ENCODE results near the gene TEX47.

Gene TEX47

GRCh38 chr7:88795553-88795952 is at the start of gene TEX47:
TSS of gene TEX47 (minus strand) at chr7:88795737. CDS start at chr7:88794942, 795 bp downstream.
- no peak for DNase-seq (ENCODE audit: low read depth in 2 of 2)

DNA sequence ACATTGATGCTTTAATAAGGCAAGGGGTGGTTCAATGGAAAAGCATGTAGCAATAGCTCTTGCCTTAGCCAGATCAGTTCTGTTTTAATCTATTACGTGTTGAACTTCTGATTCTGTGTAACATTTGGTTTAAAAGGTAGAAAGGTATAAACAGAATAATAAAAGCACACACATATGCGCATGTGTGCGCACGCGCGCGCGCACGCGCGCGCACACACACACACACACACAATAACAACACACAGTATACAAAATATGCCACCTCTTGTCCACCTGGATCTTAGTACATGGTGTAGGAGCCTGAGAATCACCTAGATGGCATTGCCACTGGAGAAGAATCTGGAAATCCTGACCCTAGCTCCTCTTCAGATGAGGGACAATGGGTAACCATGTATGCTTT is 49.6 kb upstream of the TEX47 start:
- DNase-seq (ENCODE audit: low read depth in 2 of 2), result no peak

DNA sequence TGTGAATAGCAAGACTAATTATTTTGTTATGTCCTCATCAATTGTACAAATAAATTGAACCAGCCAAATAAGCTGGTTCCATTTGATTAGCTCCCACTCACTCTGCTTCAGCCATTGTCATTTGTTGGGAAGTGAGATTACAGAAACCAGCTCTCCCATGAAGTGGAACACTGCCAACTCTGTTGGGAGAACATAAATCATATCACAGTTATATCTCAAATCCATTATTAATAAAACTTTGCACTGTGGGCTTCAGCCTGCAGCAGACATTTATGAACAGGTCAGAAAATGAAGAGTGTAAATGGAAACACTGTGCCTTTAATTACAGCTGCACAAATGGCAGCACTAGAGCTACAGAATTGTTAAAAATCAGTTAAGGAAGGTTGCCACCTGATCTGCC is 46.7 kb upstream of the TEX47 start:
- no peak for DNase-seq (ENCODE audit: low read depth in 2 of 2)

DNA sequence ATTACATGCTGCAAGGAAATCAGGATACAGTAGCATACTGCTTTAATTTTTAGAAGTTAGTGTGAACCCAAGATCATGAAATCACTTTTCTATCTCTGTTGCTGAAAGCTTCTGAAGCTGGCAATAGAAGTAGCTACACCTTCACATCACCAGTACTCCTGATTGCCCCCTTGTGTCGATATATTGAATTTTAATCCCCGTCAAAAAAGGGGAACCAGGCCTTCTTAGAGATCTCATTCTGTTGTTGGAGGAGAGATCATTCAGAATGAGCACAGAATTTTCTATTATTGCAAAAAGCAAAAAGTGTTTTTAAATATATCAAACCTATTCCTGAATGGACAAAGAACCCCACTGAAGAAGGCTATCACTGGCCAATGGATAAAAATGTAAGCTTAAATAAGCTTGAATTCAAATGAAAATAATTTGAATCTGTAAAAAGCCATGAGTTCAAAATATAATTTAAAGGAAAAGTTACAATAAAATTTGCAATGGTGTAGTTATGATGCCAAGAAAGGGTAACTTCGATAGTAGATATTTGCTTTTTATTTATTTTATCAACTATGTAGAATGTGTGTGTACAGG is 39.7 kb upstream of the TEX47 start:
- no peak for DNase-seq (ENCODE audit: low read depth in 2 of 2)

DNA sequence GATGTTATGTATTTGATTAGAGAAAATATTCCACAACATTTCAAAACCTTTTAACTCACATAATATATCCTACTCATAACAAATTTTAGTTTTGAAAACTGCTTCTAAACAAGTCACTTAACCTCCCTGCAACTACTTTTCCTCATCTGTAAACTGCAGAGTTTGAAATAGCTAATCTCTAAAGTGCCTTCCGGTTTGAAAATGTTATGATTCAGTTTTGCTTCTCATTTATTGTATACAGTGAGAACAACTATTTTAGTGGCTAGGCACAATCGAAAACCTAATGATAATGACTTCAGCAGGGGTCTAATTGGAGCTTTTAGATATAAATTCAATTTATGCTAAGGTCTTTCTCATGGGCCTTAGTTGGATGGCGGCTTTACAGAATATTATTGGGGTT is 30.7 kb upstream of the TEX47 start:
- DNase-seq (ENCODE audit: low read depth in 2 of 2), result no peak

GRCh38 chr7:88818552-88818951 is 23.0 kb upstream of the TEX47 start:
- DNase-seq (ENCODE audit: low read depth in 2 of 2), result no peak

DNA sequence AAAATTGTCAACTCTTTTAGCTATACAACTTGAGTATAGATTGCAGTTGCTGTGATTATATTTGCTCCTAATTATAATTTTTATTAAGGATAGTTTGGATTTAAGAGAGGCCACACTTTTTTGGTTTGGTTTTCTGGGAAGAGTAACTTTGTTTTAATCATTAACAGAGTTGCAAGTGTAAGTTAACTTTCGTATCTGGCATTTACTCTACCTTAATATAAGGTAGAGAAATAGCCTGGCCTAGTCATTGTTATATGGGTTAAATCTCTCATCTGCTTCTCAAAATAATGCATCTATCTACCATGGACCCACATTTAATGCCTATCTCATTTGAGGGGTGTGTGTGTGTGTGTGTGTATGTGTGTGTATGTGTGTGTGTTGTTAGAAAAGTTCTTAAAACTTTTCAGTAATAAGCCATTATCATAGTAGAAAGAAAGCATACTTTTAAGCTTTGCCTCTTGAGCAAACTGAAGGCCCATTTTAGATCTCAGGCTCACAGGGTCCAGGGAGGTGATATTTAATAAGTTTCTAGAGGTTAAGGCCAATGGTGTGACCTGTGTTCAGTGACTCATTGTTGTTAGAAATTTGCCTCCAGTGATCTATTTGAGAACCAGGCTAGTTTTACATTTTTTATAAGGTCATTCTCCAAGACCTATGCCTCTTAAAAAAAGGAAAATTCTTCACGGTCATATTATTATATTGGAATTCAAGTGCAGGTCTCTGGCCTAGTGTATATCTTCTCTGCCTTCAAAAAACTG is 10.9 kb upstream of the TEX47 start:
- no peak for DNase-seq (ENCODE audit: low read depth in 2 of 2)

DNA sequence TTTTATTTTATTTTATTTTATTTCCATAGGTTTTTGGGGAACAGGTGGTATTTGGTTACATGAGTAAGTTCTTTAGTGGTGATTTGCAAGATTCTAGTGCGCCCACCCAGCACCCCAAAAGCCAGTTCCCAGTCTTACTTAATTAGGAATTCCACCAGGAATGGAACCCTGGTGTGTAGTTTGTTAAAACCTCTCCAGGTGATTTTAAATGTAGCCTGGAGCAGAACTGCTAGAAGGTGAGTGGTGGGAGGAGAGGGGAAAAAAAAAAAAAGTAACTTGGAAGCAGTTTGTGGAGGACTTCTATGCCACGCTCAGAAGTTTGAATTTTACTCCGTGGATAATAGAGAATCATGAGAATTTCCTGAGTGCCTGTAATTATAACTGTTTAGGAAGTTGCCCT is 5.5 kb upstream of the TEX47 start:
- no peak for DNase-seq (ENCODE audit: low read depth in 2 of 2)

DNA sequence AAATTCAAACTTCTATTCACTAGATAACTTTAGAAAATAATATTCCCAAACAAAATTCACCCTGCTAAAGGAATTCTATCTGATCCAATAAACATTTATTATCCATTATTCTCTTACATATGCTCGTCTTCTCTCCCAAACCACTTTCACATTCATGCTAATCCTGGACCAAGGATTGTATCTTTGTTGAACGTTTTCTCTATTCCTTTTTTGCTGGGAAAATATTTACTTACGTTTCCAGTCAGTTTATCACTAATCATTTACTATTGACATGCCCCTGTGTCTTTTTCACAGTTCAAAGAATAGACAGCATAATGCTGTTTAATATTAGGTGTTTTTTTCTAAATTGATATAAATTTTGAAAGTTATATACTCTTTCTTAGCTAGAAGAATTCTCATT is 3.2 kb downstream of the TEX47 start:
- DNase-seq (ENCODE audit: low read depth in 2 of 2), result no peak

GRCh38 chr7:88791891-88792290 is 3.6 kb downstream of the TEX47 start:
- no peak for DNase-seq (ENCODE audit: low read depth in 2 of 2)

DNA sequence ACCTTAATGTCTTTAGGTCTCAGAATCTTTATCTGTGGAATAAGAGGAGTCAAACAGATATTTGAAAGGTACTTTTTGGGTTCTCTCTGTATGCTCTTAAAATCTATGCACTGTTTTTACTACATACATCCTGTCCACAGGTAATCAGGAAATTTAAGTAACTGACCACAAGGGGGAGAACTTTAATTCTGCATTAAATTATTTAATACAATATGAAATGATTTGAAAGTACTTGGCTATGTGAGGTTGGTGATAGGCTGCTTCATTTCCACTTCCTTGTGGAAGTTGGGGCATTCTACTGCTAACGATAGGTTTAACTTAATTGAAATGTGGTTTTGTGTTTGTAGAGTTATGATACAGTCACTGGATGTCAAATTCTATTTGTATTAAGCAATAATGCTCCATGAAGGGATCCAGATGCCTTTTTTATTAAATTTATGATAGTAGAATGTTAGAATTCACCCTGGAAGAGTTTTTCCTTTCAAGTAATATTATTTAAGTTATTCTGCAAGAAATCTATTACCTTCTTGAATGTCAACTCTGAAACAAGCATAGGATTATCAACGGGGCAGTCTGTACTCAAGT is 6.0 kb downstream of the TEX47 start:
- no peak for DNase-seq (ENCODE audit: low read depth in 2 of 2)

GRCh38 chr7:88787777-88788176 is 7.8 kb downstream of the TEX47 start:
- no peak for DNase-seq (ENCODE audit: low read depth in 2 of 2)

GRCh38 chr7:88775838-88776237 is 19.7 kb downstream of the TEX47 start:
- DNase-seq (ENCODE audit: low read depth in 2 of 2), result no peak

DNA sequence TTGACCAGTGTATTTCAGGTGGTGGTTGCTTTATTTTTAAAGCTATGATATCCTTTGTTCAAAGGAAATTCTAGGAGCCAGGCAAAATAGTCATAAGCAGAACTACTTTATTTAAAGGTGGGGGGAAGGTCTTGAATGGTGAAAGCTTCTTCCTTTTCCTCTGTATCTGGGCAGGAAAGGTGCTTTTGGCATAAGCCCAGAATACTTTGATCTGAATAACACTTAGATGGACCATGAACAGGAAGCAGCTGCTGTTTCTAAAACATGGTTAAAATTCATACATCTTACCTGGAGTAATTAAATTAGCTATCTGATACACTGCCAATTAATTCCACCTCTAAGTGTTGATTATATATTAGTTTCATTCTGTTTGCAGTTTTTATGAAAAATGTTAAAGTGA is 22.8 kb downstream of the TEX47 start:
- DNase-seq (ENCODE audit: low read depth in 2 of 2), result no peak

DNA sequence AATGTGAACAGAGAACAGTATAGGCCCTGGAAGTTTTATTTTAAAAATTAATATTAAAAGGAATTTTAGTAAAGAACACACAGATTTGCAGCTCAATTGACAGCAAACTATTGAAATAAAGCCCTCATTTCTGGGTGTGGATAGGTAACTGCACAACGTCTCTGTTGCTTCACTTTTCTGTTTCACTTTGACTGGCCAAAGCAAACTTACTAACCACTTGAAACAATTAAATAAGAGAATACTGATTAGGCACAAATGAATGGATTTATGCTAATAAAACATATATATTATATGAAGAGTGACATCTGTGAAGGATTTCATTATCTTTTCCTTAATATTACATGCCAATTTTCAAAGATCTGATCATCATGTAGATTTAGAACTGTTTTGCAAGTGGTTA is 24.1 kb downstream of the TEX47 start:
- no peak for DNase-seq (ENCODE audit: low read depth in 2 of 2)

DNA sequence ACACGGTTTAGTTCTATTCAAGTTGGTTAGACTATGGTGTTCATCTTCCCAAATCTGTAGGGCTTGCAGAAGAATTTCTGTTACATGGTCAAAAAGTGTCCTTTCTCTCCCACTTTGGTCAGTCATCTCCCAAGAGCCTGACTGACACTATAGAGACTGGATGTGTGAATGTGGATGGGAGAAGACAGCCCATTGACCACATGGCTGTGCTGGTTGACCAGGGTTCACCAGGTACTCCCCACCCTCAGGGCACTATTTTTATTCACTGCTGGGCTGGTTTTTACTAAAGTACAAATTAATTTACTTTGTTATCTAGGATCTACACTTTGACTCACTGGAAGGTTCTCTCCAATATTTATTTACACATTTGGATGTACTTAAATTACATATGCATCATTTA is 33.8 kb downstream of the TEX47 start:
- no peak for DNase-seq (ENCODE audit: low read depth in 2 of 2)

- DNase-seq (ENCODE audit: low read depth in 2 of 2), result no peak
Measured at GRCh38 chr7:88760136-88760515, 35.4 kb downstream of the TEX47 start.

- no peak for DNase-seq (ENCODE audit: low read depth in 2 of 2)
Measured at GRCh38 chr7:88759230-88760135, 36.1 kb downstream of the TEX47 start, which contains the start of gene ZNF804B. TSS of gene ZNF804B (plus strand) at chr7:88759700. CDS start at chr7:88759977, 277 bp downstream.

- no peak for DNase-seq (ENCODE audit: low read depth in 2 of 2)
Measured at GRCh38 chr7:88758381-88759229, 36.9 kb downstream of the TEX47 start.

DNA sequence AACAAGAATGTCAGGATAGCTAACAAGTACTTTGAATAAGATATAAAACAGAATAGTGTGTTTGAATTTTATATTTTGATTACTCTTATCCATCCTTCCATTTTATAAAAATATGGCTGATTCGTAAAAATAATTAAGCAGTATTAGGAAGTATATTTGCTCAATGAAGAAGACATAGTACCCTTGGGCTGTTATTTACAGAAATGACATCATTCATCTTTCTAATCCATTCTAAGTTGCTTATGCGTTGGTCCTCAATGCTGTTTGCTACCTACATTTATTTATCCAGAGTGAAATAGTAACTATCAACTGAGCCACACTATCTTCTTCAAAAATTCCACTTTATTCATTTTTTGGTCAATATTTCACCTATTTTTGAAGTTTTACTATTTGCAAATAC is 38.2 kb downstream of the TEX47 start:
- no peak for DNase-seq (ENCODE audit: low read depth in 2 of 2)

- DNase-seq (ENCODE audit: low read depth in 2 of 2), result no peak
Measured at GRCh38 chr7:88756802-88757201, 38.7 kb downstream of the TEX47 start.
